H1 (cell line): ENCODE results near the gene CEBPG. TPM values are rescaled to one million over a fixed set of nuclear protein-coding genes. Genes with fewer than 3 reads are reported as not detected.

ENCODE experiments used
- CBX8 ChIP-seq: fragments of 300-800, 300-1000 bp; sonication (generic); IDR thresholded peaks from 2 replicates; pipeline ENCODE4 v1.7.1; 2016; ENCODE audit warnings: low read depth, low read length, borderline replicate concordance
- CREB1 ChIP-seq: IDR thresholded peaks from 2 replicates; pipeline ENCODE4 v1.6.1; 2012; ENCODE audit warnings: inconsistent platforms
- EGR1 ChIP-seq: IDR thresholded peaks from 2 replicates; pipeline ENCODE4 v1.6.1; 2011; ENCODE audit warnings: low read depth, low read length, borderline replicate concordance
- NANOG ChIP-seq: IDR thresholded peaks from 2 replicates; pipeline ENCODE4 v1.6.1; 2011; ENCODE audit warnings: low read length, low read depth, mild to moderate bottlenecking, inconsistent platforms; ENCODE audit not compliant: insufficient read depth, poor library complexity, severe bottlenecking
- RFX5 ChIP-seq: IDR thresholded peaks from 2 replicates; pipeline ENCODE4 v1.6.1; 2011; ENCODE audit warnings: low read depth, low read length, improper control_type of control experiment, borderline replicate concordance
- RXRA ChIP-seq: IDR thresholded peaks from 2 replicates; pipeline ENCODE4 v1.6.1; 2011; ENCODE audit warnings: low read depth, mild to moderate bottlenecking, low read length, moderate library complexity; ENCODE audit not compliant: insufficient read depth
- SIX5 ChIP-seq: IDR thresholded peaks from 2 replicates; pipeline ENCODE4 v1.6.1; 2011; ENCODE audit warnings: mild to moderate bottlenecking, low read depth, low read length
- SP4 ChIP-seq: IDR thresholded peaks from 2 replicates; pipeline ENCODE4 v1.6.1; 2012; ENCODE audit warnings: low read length, inconsistent platforms
- TCF12 ChIP-seq: IDR thresholded peaks from 2 replicates; pipeline ENCODE4 v1.6.1; 2011; ENCODE audit warnings: low read depth, mild to moderate bottlenecking, low read length
- polyA plus RNA-seq, 7 experiments: library from polyadenylated mRNA; depleted of rRNA in 3 of 7; stranded (reverse) in 5 of 7; unstranded in 2 of 7; fragments of >200 nt in 5 of 7; fragments of 200-250 nt in 2 of 7; gene quantifications; 1 replicate in 5 of 7; 2 replicates in 1 of 7; 4 replicates in 1 of 7; pipeline versions ENCODE4 v1.2.1 to v1.2.3, GENCODE V29; 2011 to 2013; ENCODE audit warnings: missing spikeins in 2 of 7, mixed read lengths in 2 of 7
- total RNA-seq: library from RNA; stranded (reverse); fragmentation: NEBNext Ultra II Directional; extraction: Animal tissue kit (Norgen Biotek cat#: 25700); gene quantifications from 2 replicates; pipeline ENCODE4 v1.2.1, GENCODE V29; 2021
- TF ChIP-seq, protein P1 (sequence below): fragments of 300-600 bp; sonication (generic); IDR thresholded peaks from 2 replicates; pipeline ENCODE4 v1.7.1; 2012; ENCODE audit warnings: low read length, moderate library complexity, mild to moderate bottlenecking, inconsistent platforms; ENCODE audit not compliant: insufficient replicate concordance
- TF ChIP-seq, protein P2 (sequence below): IDR thresholded peaks from 2 replicates; pipeline ENCODE4 v1.6.1; 2012; ENCODE audit warnings: inconsistent platforms

CEBPG gene
- total and polyA plus RNA-seq, 2 of the 8 experiments (the other 6 are each of a cell fraction or from before 2014, with no cell fraction given), result 12.3 to 35.4 TPM

DNA sequence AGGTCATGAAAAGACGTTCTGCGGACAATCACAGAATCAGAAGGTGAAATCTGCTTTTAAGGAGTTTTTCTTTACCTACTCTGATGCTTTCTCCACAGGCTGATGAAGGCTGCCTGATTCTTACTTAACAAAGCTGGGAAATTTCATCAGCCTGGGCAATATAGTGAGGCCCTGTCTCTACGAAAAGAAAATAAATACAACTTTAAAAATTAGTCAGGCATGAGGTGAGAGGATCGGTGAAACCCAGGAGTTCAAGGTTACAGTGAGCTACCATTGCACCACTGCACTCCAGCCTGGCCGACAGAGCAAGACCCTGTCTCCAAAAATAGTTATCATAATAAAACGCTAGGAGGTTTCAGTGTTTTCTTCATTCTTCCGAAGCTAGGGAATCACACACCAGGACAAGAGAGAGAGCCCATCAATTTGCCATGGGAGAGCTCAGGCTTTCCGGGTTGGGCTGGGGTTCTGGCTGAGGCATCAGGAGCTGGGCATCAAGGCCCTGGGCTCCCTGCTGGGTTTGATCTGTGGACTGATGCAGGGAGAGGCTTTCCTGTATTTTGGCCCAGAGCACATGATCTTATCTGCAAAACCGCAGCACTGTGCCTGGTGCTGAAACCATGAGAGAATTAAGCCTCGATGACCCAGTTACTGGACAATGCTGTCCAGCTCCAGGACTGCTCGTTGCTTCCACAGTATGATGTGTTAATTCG is 25.1 kb upstream of the CEBPG start (continued):
- TF ChIP-seq, protein P1, sequence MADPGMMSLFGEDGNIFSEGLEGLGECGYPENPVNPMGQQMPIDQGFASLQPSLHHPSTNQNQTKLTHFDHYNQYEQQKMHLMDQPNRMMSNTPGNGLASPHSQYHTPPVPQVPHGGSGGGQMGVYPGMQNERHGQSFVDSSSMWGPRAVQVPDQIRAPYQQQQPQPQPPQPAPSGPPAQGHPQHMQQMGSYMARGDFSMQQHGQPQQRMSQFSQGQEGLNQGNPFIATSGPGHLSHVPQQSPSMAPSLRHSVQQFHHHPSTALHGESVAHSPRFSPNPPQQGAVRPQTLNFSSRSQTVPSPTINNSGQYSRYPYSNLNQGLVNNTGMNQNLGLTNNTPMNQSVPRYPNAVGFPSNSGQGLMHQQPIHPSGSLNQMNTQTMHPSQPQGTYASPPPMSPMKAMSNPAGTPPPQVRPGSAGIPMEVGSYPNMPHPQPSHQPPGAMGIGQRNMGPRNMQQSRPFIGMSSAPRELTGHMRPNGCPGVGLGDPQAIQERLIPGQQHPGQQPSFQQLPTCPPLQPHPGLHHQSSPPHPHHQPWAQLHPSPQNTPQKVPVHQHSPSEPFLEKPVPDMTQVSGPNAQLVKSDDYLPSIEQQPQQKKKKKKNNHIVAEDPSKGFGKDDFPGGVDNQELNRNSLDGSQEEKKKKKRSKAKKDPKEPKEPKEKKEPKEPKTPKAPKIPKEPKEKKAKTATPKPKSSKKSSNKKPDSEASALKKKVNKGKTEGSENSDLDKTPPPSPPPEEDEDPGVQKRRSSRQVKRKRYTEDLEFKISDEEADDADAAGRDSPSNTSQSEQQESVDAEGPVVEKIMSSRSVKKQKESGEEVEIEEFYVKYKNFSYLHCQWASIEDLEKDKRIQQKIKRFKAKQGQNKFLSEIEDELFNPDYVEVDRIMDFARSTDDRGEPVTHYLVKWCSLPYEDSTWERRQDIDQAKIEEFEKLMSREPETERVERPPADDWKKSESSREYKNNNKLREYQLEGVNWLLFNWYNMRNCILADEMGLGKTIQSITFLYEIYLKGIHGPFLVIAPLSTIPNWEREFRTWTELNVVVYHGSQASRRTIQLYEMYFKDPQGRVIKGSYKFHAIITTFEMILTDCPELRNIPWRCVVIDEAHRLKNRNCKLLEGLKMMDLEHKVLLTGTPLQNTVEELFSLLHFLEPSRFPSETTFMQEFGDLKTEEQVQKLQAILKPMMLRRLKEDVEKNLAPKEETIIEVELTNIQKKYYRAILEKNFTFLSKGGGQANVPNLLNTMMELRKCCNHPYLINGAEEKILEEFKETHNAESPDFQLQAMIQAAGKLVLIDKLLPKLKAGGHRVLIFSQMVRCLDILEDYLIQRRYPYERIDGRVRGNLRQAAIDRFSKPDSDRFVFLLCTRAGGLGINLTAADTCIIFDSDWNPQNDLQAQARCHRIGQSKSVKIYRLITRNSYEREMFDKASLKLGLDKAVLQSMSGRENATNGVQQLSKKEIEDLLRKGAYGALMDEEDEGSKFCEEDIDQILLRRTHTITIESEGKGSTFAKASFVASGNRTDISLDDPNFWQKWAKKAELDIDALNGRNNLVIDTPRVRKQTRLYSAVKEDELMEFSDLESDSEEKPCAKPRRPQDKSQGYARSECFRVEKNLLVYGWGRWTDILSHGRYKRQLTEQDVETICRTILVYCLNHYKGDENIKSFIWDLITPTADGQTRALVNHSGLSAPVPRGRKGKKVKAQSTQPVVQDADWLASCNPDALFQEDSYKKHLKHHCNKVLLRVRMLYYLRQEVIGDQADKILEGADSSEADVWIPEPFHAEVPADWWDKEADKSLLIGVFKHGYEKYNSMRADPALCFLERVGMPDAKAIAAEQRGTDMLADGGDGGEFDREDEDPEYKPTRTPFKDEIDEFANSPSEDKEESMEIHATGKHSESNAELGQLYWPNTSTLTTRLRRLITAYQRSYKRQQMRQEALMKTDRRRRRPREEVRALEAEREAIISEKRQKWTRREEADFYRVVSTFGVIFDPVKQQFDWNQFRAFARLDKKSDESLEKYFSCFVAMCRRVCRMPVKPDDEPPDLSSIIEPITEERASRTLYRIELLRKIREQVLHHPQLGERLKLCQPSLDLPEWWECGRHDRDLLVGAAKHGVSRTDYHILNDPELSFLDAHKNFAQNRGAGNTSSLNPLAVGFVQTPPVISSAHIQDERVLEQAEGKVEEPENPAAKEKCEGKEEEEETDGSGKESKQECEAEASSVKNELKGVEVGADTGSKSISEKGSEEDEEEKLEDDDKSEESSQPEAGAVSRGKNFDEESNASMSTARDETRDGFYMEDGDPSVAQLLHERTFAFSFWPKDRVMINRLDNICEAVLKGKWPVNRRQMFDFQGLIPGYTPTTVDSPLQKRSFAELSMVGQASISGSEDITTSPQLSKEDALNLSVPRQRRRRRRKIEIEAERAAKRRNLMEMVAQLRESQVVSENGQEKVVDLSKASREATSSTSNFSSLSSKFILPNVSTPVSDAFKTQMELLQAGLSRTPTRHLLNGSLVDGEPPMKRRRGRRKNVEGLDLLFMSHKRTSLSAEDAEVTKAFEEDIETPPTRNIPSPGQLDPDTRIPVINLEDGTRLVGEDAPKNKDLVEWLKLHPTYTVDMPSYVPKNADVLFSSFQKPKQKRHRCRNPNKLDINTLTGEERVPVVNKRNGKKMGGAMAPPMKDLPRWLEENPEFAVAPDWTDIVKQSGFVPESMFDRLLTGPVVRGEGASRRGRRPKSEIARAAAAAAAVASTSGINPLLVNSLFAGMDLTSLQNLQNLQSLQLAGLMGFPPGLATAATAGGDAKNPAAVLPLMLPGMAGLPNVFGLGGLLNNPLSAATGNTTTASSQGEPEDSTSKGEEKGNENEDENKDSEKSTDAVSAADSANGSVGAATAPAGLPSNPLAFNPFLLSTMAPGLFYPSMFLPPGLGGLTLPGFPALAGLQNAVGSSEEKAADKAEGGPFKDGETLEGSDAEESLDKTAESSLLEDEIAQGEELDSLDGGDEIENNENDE, result no peak
- no peak for TF ChIP-seq EGR1
- TF ChIP-seq NANOG, result no peak
- TF ChIP-seq CREB1, result no peak
- no peak for TF ChIP-seq SP4
- no peak for TF ChIP-seq RXRA
- TF ChIP-seq CBX8, result no peak
- TF ChIP-seq SIX5, result no peak
- TF ChIP-seq, protein P2, sequence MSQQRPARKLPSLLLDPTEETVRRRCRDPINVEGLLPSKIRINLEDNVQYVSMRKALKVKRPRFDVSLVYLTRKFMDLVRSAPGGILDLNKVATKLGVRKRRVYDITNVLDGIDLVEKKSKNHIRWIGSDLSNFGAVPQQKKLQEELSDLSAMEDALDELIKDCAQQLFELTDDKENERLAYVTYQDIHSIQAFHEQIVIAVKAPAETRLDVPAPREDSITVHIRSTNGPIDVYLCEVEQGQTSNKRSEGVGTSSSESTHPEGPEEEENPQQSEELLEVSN, result no peak
- no peak for TF ChIP-seq TCF12
- no peak for TF ChIP-seq RFX5
